D721Med (cell line): ENCODE data around the gene PAK6.

Experiments used
- DNase-seq: peaks from one replicate; pipeline ENCODE4 v3.0.0; 2011; ENCODE audit warnings: low spot score; ENCODE audit not compliant: insufficient read length
- FAIRE-seq: peaks from 2 replicates; lab custom pipeline; 2011; peaks lifted over from hg19 to GRCh38; lab: Jason Lieb, UNC
- CTCF ChIP-seq: IDR thresholded peaks from 2 replicates; pipeline ENCODE4 v1.5.1; 2012; ENCODE audit warnings: mild to moderate bottlenecking, control low read depth; ENCODE audit not compliant: insufficient read depth; ENCODE audit errors: missing control alignments

The PAK6 gene

GRCh38 chr15:40251486-40252140 is 12.8 kb downstream of the PAK6 start:
- TF ChIP-seq CTCF, result no peak
- DNase-seq (no peak), FAIRE-seq (no peak)

- DNase-seq (no peak), FAIRE-seq (no peak)
- no peak for TF ChIP-seq CTCF
Measured at GRCh38 chr15:40252141-40252437, 13.2 kb downstream of the PAK6 start.

- FAIRE-seq (no peak), DNase-seq (no peak)
- TF ChIP-seq CTCF, result no peak
Measured at GRCh38 chr15:40252438-40253166, 13.7 kb downstream of the PAK6 start.

GRCh38 chr15:40253167-40253790 is 14.4 kb downstream of the PAK6 start:
- no peak for DNase-seq
- no peak for FAIRE-seq
- no peak for TF ChIP-seq CTCF

- no peak for FAIRE-seq
Measured at GRCh38 chr15:40254452-40254851, 15.6 kb downstream of the PAK6 start.

GRCh38 chr15:40255033-40255432 is 16.2 kb downstream of the PAK6 start:
- DNase-seq (no peak), FAIRE-seq (no peak)
- TF ChIP-seq CTCF, result no peak

More at GRCh38 chr15:40254452-40254851, 15.6 kb downstream of the PAK6 start:
- DNase-seq, result no peak
- no peak for TF ChIP-seq CTCF
